Endothelial cell of umbilical vein (primary cell): ENCODE data around the gene RASGRF1. TPM values are rescaled to one million over a fixed set of nuclear protein-coding genes. Genes with fewer than 3 reads are reported as not detected.

Experiments used
- BruUV-seq: library from RNA; stranded (reverse); fragments of 400-500 nt; replicated peaks from 2 replicates; lab custom pipeline; 2021; lab: Mats Ljungman, UMichigan
- CTCF ChIA-PET: fragments of 300-600, 350-600 bp; sonication (Branson Sonifier 250); formaldehyde crosslinking; loops from one replicate; lab custom pipeline; 2021; ENCODE audit warnings: antibody characterized with exemption, inconsistent platforms; lab: Charles Lee
- POLR2A ChIA-PET: fragments of 300-600, 350-600 bp; sonication (Branson Sonifier 250); formaldehyde crosslinking; loops from one replicate; lab custom pipeline; 2021; ENCODE audit warnings: antibody characterized with exemption, inconsistent platforms; lab: Charles Lee
- DNase-seq: peaks from one replicate; pipeline ENCODE4 v3.0.0-alpha.2; 2011; ENCODE audit warnings: low read depth, low spot score
- FAIRE-seq: peaks from 2 replicates; lab custom pipeline; 2011; peaks lifted over from hg19 to GRCh38; lab: Jason Lieb, UNC
- H2AFZ ChIP-seq: 2 replicates; pipeline ENCODE4 v1.6.0; 2012; ENCODE audit warnings: low read depth, low read length, control low read depth, inconsistent platforms
- H3K27ac ChIP-seq: 2 replicates; pipeline ENCODE4 v1.5.1; 2011; ENCODE audit warnings: low read depth, mild to moderate bottlenecking, control low read depth, low read length, moderate library complexity; ENCODE audit not compliant: insufficient read depth
- H3K27me3 ChIP-seq, 2 experiments: 2 replicates each; pipeline versions ENCODE4 v1.6.0 to v1.6.1; 2011; ENCODE audit warnings: low read length in 2 of 2, mixed read lengths in 1 of 2; ENCODE audit not compliant: control insufficient read depth in 2 of 2, insufficient read depth in 2 of 2
- H3K36me3 ChIP-seq, 2 experiments: 2 replicates in 1 of 2; 3 replicates in 1 of 2; pipeline ENCODE4 v1.5.1; 2011; ENCODE audit warnings: low read length in 2 of 2, mild to moderate bottlenecking in 1 of 2, moderate library complexity in 1 of 2; ENCODE audit not compliant: control insufficient read depth in 2 of 2, insufficient read depth in 2 of 2; ENCODE audit errors: extremely low read depth in 1 of 2
- H3K4me1 ChIP-seq: 3 replicates; pipeline ENCODE4 v1.5.1; 2011; ENCODE audit warnings: mild to moderate bottlenecking, low read length; ENCODE audit not compliant: control insufficient read depth, insufficient read depth; ENCODE audit errors: extremely low read depth
- H3K4me2 ChIP-seq: 2 replicates; pipeline ENCODE4 v1.6.1; 2011; ENCODE audit warnings: low read length, control low read depth, mixed read lengths; ENCODE audit not compliant: insufficient read depth
- H3K4me3 ChIP-seq, 3 experiments: fragments of 200-600 bp in 1 of 3; sonication (generic), shearing (Covaris generic) in 1 of 3; replicated peaks in 1 of 3; 2 replicates each; pipeline ENCODE4 v1.5.1; 2011 to 2016; ENCODE audit warnings: control low read depth in 3 of 3, low read length in 3 of 3, mild to moderate bottlenecking in 2 of 3, inconsistent platforms in 1 of 3, low read depth in 1 of 3, moderate library complexity in 1 of 3; ENCODE audit not compliant: insufficient read depth in 1 of 3
- H3K79me2 ChIP-seq: 2 replicates; pipeline ENCODE4 v1.6.0; 2012; ENCODE audit warnings: low read length, inconsistent platforms; ENCODE audit not compliant: control insufficient read depth, insufficient read depth
- H3K9ac ChIP-seq: replicated peaks from 2 replicates; pipeline ENCODE3; 2011; ENCODE audit warnings: low read length, control low read depth; ENCODE audit not compliant: insufficient read depth; ENCODE audit errors: extremely low read depth
- H3K9me1 ChIP-seq: replicated peaks from 3 replicates; pipeline ENCODE4 v1.6.0; 2011; ENCODE audit warnings: mild to moderate bottlenecking, low read length; ENCODE audit not compliant: control insufficient read depth, insufficient read depth; ENCODE audit errors: extremely low read depth
- H3K9me3 ChIP-seq: replicated peaks from 2 replicates; pipeline ENCODE4 v1.5.1; 2012; ENCODE audit warnings: low read length, inconsistent platforms; ENCODE audit not compliant: control insufficient read depth, insufficient read depth
- H4K20me1 ChIP-seq: replicated peaks from 2 replicates; pipeline ENCODE3; 2011; ENCODE audit warnings: mild to moderate bottlenecking, low read length; ENCODE audit not compliant: control insufficient read depth, insufficient read depth; ENCODE audit errors: extremely low read depth
- EZH2 ChIP-seq: IDR thresholded peaks from 2 replicates; pipeline ENCODE4 v1.6.1; 2012; ENCODE audit warnings: borderline replicate concordance, low read depth, mild to moderate bottlenecking, moderate library complexity, low read length, inconsistent platforms; ENCODE audit not compliant: severe bottlenecking
- FOS ChIP-seq: IDR thresholded peaks from 2 replicates; pipeline ENCODE4 v1.6.1; 2011; ENCODE audit warnings: mild to moderate bottlenecking, low read length, moderate library complexity, borderline replicate concordance; ENCODE audit not compliant: insufficient read depth
- GATA2 ChIP-seq: IDR thresholded peaks from 2 replicates; pipeline ENCODE4 v1.7.0; 2011; ENCODE audit warnings: low read depth, mild to moderate bottlenecking, moderate library complexity, mixed read lengths, low read length; ENCODE audit not compliant: insufficient read length, insufficient read depth
- JUN ChIP-seq: IDR thresholded peaks from 2 replicates; pipeline ENCODE4 v1.6.1; 2011; ENCODE audit warnings: borderline replicate concordance, low read depth; ENCODE audit not compliant: insufficient read length, insufficient read depth
- MAX ChIP-seq: IDR thresholded peaks from 2 replicates; pipeline ENCODE4 v1.6.1; 2011; ENCODE audit not compliant: insufficient read depth, insufficient read length
- MYC ChIP-seq: IDR thresholded peaks from one replicate; pipeline ENCODE4 v1.6.1; 2011; ENCODE audit warnings: mild to moderate bottlenecking, low read depth, low read length
- POLR2A ChIP-seq: IDR thresholded peaks from 2 replicates; pipeline ENCODE4 v1.6.1; 2012; ENCODE audit warnings: low read depth, mild to moderate bottlenecking, control low read depth, low read length
- POLR2AphosphoS5 ChIP-seq: IDR thresholded peaks from 2 replicates; pipeline ENCODE4 v1.6.1; 2012; ENCODE audit warnings: low read depth, mild to moderate bottlenecking, control low read depth, low read length, moderate library complexity; ENCODE audit not compliant: insufficient read depth
- dilution Hi-C: fragments of 300-500 bp; cut with MboI; formaldehyde crosslinking; loops from one replicate; pipeline ENCODE4 v1.15.0; 2019; ENCODE audit warnings: low sequenced_read_pairs; ENCODE audit not compliant: extremely low pct_ligation_motif_present
- intact Hi-C: fragments of 100-400 bp; cut with micrococcal nuclease; formaldehyde crosslinking; loops from one replicate; pipeline ENCODE4 v1.10.0; 2022
- polyA plus RNA-seq, 4 experiments: library from polyadenylated mRNA; depleted of rRNA in 3 of 4; stranded (reverse) in 3 of 4; unstranded in 1 of 4; fragments of >200 nt; gene quantifications; 2 replicates each; pipeline versions ENCODE4 v1.2.1 to v1.2.3, GENCODE V29; 2011 to 2012; ENCODE audit warnings: missing spikeins in 1 of 4
- total RNA-seq: library from RNA; stranded (reverse); gene quantifications from 2 replicates; pipeline ENCODE4 v1.2.3, GENCODE V29; 2021
- TF ChIP-seq, protein P1 (sequence below), 2 donors: IDR thresholded peaks; 1 replicate in 1 of 2; 2 replicates in 1 of 2; pipeline ENCODE4 v1.5.1; 2011; ENCODE audit warnings: low read length in 2 of 2, mild to moderate bottlenecking in 2 of 2, moderate library complexity in 2 of 2, control low read depth in 1 of 2, inconsistent platforms in 1 of 2, low read depth in 1 of 2; ENCODE audit not compliant: insufficient read depth in 1 of 2; ENCODE audit errors: extremely low read depth in 1 of 2

Gene RASGRF1
- total and polyA plus RNA-seq, 2 donors (not counting 3 experiments of a cell fraction or from before 2014, with no cell fraction given): 0.04 TPM; not detected in 1

DNA sequence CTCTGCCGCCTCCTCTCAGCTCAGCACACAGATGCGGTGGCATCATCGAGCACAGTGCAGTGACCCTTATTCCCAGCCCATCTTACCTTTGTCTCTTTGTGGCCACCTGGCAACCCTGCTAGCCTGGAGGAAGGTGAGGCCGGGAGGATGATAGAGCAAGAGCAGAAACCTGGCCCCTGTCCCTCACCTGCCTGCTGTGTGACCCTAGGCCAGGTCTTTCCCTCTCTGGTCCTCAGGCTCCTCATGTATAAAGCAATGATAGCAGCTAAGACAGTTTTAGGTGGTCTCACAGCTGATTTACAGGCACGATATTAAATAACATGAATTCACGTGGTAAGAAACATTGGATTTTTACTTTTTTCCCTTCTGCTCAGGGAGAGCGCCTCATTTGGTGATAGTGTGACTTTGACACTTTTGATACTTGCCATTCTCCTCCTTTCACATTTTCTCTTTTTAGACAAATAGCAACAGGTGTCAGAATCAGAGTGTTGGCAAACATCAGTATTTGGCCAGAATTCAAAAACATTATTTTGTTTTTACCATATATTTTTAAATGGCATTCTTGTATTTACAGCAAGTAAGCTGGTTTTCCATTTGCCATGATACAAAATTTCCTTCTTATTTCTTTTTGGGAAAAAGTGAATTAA is 116.2 kb downstream of the RASGRF1 start:
- Histone ChIP-seq H3K4me1 (no peaks in the 10 kb centered on the region), H3K9me1 (no peaks in the 10 kb centered on the region), H3K79me2 (no peaks in the 10 kb centered on the region), H3K36me3 (no peaks in the 10 kb centered on the region), H3K4me3 (no peak overlapping the region), H3K9me3 (no peaks in the 10 kb centered on the region), H2AFZ (no peak overlapping the region), H3K4me2 (no peak overlapping the region), H3K27me3 (no peaks in the 10 kb centered on the region), H4K20me1 (no peaks in the 10 kb centered on the region), H3K27ac (no peak overlapping the region), H3K9ac (no peak overlapping the region)
- DNase-seq (no peak), FAIRE-seq (no peak)
- ChIA-PET CTCF (no interaction called here), POLR2A (no interaction called here)
- intact Hi-C loops (no loop called here), dilution Hi-C loops (no loop called here)
- TF ChIP-seq GATA2 (no peak), FOS (no peak), JUN (no peak), MYC (no peak), MAX (no peak), POLR2A (no peak), EZH2 (no peak), POLR2AphosphoS5 (no peak)
- TF ChIP-seq, protein P1, sequence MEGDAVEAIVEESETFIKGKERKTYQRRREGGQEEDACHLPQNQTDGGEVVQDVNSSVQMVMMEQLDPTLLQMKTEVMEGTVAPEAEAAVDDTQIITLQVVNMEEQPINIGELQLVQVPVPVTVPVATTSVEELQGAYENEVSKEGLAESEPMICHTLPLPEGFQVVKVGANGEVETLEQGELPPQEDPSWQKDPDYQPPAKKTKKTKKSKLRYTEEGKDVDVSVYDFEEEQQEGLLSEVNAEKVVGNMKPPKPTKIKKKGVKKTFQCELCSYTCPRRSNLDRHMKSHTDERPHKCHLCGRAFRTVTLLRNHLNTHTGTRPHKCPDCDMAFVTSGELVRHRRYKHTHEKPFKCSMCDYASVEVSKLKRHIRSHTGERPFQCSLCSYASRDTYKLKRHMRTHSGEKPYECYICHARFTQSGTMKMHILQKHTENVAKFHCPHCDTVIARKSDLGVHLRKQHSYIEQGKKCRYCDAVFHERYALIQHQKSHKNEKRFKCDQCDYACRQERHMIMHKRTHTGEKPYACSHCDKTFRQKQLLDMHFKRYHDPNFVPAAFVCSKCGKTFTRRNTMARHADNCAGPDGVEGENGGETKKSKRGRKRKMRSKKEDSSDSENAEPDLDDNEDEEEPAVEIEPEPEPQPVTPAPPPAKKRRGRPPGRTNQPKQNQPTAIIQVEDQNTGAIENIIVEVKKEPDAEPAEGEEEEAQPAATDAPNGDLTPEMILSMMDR (IDR thresholded peaks at IDR 0.05; ENCODE audit: extremely low read depth in 1 of 2, insufficient read depth in 1 of 2, low read depth in 1 of 2, low read length in 2 of 2): no peak
- BruUV-seq: no TSS peak
